Jurkat, Clone E6-1 (cell line): ENCODE data around the gene UNKL.
"Not testable (repeated sequence)": the region's sequence is repeated elsewhere in the genome, so short reads cannot be mapped to it uniquely, and the experiment has no call there.

ENCODE experiments used
- DNase-seq: peaks from one replicate; pipeline ENCODE4 v3.0.0-alpha.2; 2011; ENCODE audit warnings: low read depth, low spot score
- H3K4me3 ChIP-seq: 2 replicates; pipeline ENCODE4 v1.5.1; 2011; ENCODE audit warnings: mild to moderate bottlenecking, low read length, control low read depth, moderate library complexity

UNKL gene

DNA sequence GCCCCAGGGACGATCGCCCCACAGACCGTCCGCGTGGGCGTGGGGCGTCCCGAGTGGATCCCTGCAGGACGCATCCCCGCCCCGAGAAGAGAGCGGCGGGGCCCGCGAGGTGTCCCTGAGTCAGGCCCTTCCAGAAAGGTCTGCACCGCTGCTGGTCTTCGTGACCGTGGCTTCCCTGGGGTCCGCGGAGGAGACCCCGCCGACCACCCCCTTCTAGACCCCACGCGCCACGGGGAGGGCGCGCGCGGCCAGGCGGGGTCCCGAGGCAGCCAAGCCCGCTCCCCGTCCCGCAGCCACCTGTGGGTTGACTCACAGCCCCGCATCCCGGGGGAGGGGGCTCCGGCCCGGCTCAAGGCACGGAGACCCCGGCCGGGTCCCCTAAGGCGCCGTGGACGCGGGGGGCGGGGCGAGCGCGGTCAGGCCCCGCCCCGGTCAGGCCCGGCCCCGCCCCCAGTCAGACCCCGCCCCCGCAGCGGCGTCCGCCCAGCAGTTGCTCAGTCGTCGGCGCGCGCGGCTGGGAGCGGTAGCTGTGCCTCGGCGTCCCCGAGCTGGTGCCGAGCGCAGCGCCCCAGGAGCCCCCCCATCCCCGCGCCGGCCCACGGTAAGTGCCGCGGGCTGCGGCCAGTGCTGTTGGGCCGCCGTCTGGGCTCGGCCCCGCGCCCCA lies 81.2 kb downstream of the UNKL start, which contains the start of gene BAIAP3:
Gene BAIAP3 (plus strand): TSS at position 497 of the 664 bp plus-strand sequence. CDS start 4,905 bp downstream, outside the sequence.
- H3K4me3 ChIP-seq = no peak within 1 kb of the TSS
- DNase-seq = no peak

- DNase-seq = no peak
- no peak overlapping the region for H3K4me3 ChIP-seq
Measured at GRCh38 chr16:1332618-1333148, 81.8 kb downstream of the UNKL start.

DNA sequence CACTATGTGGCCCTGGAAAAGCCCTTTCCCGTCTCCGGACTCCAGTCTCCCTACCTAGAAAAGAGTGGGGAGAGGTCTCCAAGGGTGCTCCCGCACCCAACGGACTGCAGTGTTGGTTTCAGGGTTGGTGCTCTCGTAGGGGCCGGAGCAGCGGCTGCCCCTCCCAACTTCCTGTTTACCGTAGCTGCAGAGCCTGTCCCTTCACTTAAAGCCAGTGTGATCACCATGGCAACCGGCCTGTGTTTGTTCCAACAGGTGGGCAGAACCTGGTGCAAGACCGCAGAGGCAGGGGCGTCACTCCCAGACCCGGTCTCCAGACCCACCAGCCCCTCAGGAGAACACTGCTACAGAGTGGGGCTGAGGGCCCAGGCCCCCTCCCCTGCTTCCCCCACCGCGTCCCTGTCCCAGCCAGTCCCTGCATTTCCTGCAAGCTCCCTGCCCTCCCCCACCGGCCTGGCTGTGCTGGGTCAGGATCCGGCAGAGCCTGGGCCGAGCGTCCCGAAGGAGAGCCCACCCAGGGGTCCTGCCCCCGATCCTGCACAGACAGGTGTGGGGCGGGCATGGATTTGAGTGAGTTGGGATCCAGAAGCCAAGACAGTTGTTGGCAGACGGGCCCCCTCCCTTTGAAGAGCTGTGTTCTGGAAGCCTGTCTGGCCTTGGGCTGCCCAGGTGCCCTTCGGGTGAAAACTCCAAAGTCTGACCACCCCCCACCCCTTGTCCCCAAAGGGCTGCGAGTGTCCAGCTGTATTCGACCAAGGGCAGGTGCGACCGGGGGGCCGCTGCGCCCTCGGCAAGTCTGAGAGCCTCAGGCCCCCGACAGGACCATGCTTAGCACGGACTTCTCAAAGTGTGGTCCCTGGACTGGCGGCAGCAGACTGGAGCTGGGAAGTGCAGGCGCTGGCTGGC lies 82.5 kb downstream of the UNKL start:
- no peak overlapping the region for H3K4me3 ChIP-seq
- no peak for DNase-seq

GRCh38 chr16:1330931-1331711 lies 83.4 kb downstream of the UNKL start:
- no peak overlapping the region for H3K4me3 ChIP-seq
- DNase-seq = no peak

DNA sequence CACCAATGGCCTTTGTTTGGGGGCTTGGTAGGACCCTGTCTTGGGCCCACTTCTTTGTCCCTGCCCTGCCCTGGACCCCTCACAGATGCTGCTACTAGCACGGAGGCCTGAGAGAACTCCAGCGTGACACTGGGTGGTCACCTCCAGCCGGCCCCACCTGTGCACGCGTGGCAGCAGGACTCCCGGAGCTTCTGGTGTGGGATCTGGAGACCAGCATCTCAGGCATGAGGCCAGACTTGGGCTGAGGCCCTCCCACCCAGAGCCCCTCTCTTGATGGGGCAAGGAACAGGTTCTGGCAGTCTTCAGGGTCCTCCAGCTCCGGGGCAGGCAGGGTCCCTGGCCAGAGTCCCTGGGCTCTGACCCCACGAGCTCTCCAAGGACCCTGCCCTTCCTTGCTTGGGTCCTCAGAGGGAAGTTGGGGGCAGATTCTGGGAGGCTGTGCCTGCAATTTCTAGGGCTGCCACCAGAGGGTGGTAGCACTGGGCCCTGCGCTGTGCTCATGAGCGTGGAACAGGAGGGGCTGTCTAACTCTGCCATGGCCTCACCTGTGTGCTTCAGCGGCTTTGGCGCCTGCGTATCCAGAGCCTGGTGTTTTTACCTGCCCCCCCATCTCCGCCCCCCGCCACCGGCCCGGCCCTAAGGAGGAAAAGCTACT lies 84.1 kb downstream of the UNKL start:
- no peak for DNase-seq
- H3K4me3 ChIP-seq = no peak overlapping the region

DNA sequence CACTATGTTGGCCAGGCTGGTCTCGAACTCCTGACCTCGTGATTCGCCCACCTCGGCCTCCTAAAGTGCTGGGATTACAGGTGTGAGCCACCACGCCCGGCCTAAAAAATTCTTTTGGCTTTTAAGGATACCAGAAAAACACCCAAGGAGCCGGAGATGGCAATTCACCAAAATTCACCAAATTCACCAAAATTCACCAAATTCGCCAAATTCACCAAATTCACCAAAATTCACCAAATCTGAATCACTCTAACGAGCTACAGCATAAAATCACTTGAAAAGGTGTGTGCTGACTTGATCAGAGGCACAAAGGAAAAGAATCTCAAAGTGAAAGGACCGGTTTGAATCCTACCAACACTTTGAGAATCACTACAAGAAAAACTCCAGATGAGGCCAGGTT lies 85.5 kb downstream of the UNKL start:
- not testable (repeated sequence) for DNase-seq, H3K4me3 ChIP-seq

DNA sequence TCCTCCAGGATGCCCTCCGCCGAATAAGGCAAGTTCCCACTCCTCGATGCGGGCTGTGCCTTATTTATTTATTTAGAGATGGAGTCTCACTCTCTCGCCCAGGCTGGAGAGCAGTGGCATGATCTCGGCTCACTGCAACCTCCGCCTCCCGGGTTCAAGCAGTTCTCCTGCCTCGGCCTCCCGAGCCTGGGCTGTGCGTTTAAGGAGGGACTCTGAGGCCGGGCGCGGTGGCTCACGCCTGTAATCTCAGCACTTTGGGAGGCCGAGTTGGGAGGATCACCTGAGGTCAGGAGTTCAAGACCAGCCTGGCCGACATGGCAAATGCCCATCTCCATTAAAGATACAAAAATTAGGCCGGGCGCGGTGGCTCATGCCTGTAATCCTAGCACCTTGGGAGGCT lies 86.4 kb downstream of the UNKL start:
- H3K4me3 ChIP-seq = not testable (repeated sequence)

DNA sequence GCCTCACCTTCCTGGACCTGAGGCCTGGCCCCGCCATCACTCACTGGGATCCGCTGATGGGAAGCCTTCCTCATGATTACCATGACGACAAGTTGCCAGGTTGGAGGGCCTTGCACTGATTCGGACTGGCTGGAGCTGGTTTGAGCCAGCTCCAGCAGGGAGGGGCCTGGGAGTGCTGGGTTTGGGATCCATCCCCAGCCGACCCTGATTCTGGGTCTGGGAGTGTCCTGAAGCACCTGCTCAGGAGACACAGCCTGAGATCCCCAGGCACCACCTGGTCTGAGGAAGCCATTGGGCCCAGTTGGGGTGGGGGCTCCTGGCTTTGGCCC lies 86.9 kb downstream of the UNKL start:
- no peak overlapping the region for H3K4me3 ChIP-seq
- DNase-seq = no peak

More for the DNA sequence above, 86.4 kb downstream of the UNKL start:
- not testable (repeated sequence) for DNase-seq

DNA sequence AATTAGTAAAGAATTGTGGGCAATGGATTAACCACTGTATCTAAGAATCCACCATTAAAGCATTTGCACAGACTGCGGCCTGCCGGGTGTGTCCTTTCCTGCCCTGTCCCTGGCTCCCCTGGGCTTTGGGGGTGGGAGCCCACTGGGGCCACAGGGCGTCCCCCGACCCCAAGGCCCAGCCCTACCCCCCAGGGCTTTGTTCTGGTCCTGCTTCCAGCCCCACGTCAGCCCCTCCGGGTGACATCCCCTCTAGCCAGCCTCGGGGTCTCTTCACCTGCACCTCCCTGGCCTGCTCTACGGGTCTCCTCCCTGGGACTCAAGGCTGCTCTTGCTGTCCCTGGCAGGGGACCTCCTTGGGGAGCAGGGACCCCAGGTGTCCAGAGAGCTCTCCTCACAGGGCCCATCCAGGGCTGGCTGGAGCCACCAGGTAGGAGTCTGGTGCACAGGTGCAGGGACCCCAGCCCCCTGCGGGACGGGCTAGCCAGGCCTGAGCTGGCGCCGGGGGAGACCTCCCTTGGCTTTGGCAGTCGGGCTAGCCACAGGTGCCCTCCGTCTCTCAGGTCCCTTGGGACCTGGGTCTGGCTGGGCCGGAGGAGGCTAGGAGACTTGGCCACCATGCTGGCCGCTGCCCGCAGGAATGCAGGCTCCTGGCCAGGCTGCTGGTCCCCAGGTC lies 87.4 kb downstream of the UNKL start:
- DNase-seq = no peak
- no peak overlapping the region for H3K4me3 ChIP-seq

DNA sequence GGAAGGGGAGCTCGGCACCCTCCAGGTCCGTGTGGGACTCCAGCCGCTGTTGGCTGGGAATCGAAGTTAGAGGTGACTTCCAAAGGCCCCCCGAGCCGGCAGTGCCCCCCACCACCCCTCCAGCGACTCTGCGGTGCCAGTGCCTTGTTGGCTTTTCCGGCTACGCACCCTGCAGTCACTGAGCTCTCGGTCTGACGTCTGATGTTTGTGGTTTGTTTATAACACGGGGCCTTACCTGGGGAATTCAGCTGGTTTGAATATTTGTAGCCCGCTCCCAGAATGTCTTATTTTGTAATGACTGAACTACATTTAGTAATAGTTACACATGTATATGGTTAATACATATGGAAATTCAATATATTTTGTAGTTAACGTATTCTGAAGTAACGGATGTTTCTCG lies 88.1 kb downstream of the UNKL start:
- no peak overlapping the region for H3K4me3 ChIP-seq
- DNase-seq = no peak

DNA sequence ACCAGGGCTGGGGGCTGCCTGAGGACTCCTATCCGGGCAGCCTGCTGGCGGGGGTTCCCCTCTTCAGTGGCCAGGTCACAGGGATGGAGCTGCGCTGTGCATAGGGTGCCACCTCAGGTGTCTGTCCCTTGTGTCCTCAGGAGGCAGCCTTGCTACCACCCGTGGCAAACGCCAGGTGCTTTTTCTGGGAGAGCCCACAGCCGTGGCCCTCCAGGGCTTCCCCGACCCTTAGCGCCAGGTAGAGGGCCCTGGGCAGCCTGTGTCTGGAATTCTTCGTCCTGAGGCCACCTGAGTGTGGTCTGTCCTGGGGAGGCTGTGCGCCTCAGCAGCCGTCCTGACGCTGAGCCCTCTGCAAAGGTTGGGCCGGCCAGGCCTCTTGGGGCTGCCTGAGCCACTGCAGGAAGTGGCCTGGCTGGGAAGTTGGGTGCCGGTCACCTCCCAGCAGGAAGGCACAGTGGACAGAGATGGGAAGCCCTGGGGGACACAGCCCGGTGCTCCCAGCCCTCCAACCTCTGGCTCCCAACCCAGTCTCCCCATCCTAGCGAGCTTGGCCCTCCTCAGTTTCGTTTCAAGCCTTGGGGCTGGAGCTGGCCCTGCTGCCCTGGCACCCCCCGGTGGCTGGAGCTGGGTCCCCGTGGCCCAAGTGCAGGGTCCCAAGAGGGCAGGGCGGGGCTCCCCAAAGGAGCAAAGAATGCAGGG lies 88.7 kb downstream of the UNKL start:
- no peak for DNase-seq

DNA sequence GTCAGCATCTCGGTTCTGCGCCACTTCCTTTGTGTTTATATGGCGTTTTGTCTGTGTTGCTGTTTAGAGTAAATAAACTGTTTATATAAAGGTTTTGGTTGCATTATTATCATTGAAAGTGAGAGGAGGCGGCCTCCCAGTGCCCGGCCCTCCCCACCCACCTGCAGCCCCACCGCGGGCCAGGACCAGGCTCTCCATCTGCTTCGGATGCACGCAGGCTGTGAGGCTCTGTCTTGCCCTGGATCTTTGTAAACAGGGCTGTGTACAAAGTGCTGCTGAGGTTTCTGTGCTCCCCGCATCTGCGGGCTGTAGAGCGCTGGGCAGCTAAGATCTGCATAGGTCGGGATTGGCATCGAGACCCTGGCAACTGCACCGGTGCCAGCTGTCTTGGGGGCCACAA lies 89.2 kb downstream of the UNKL start:
- no peak overlapping the region for H3K4me3 ChIP-seq
- no peak for DNase-seq

More for the DNA sequence above, 88.7 kb downstream of the UNKL start:
- no peak overlapping the region for H3K4me3 ChIP-seq

GRCh38 chr16:1324286-1324826 lies 90.1 kb downstream of the UNKL start:
- no peak for DNase-seq
- H3K4me3 ChIP-seq = no peak overlapping the region

- H3K4me3 ChIP-seq = no peak overlapping the region
- no peak for DNase-seq
Measured at GRCh38 chr16:1323296-1324239, 90.9 kb downstream of the UNKL start.

DNA sequence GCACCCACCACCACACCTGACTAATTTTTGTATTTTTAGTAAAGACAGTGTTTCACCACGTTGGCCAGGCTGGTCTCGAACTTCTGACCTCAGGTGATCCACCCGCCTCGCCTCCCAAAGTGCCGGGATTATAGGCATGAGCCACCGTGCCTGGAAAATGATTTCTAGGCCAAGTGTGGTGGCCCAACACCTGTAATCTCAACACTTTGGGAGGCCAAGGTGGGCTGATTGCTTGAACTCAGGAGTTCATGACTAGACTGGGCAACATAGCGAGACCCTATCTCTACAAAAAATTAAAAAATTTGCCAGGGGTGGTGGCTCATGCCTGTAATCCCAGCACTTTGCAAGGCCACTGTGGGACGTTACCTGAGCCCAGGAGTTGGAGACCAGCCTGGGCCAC lies 92.1 kb downstream of the UNKL start:
- no peak for DNase-seq
- no peak overlapping the region for H3K4me3 ChIP-seq

GRCh38 chr16:1320658-1321240 lies 93.8 kb downstream of the UNKL start:
- no peak for DNase-seq
- no peak overlapping the region for H3K4me3 ChIP-seq
